ENCODE results near the gene ATG4A.

GRCh38 chrX:108138814-108139702 is 47.5 kb downstream of the ATG4A start:
- no peak for TF ChIP-seq OSR1 (CRISPR knock-in tag; IDR thresholded peaks at IDR 0.05)
- no peak for TF ChIP-seq CSRNP3 (CRISPR knock-in tag; IDR thresholded peaks at IDR 0.05)
- TF ChIP-seq ZFP30 (CRISPR knock-in tag; IDR thresholded peaks at IDR 0.05), result no peak
- TF ChIP-seq ZNF565 (CRISPR knock-in tag; conservative IDR thresholded peaks at IDR 0.05; ENCODE audit: low read depth), result no peak
- TF ChIP-seq ESRRG (CRISPR knock-in tag; IDR thresholded peaks at IDR 0.05), result no peak
- no peak for TF ChIP-seq CSDC2 (CRISPR knock-in tag; IDR thresholded peaks at IDR 0.05)
- TF ChIP-seq ZNF70 (CRISPR knock-in tag; IDR thresholded peaks at IDR 0.05), result no peak
- no peak for TF ChIP-seq ZFP3 (CRISPR knock-in tag; IDR thresholded peaks at IDR 0.05)
- no peak for TF ChIP-seq RARB (CRISPR knock-in tag; IDR thresholded peaks at IDR 0.05)
- TF ChIP-seq POU6F1 (CRISPR knock-in tag; IDR thresholded peaks at IDR 0.05; ENCODE audit: borderline replicate concordance, low read depth), result no peak
- no peak for TF ChIP-seq SNAI2 (CRISPR knock-in tag; IDR thresholded peaks at IDR 0.05)
- TF ChIP-seq ARNTL (CRISPR knock-in tag; IDR thresholded peaks at IDR 0.05; ENCODE audit: borderline replicate concordance, low read depth), result no peak
- TF ChIP-seq CREB5 (CRISPR knock-in tag; IDR thresholded peaks at IDR 0.05; ENCODE audit: low read depth), result no peak
